ENCODE measurements around the gene UGP2. TPM values are rescaled to one million over a fixed set of nuclear protein-coding genes. Genes with fewer than 3 reads are reported as not detected.

Gene UGP2
- total RNA-seq (2021; fragmentation: NEBNext Ultra II Directional; extraction: Animal tissue kit (Norgen Biotek cat#: 25700)) (925 and 956 TPM in 2 replicates), polyA plus RNA-seq (2011; rRNA removed) (130 and 278 TPM in 2 replicates), polyA minus RNA-seq (2011; rRNA and poly(A)+ RNA removed) (191 and 331 TPM in 2 replicates)
- polyA plus RNA-seq (2011; cell fraction: cytosol; rRNA removed) = 376 TPM
- polyA plus RNA-seq (2011; cell fraction: nucleus; rRNA removed) = 74.2 TPM
- polyA plus RNA-seq (2012, experiment 1 of 2) = 531 to 1,061 TPM (median 542 TPM) in 4 replicates
- 80.5 TPM for polyA plus RNA-seq (2012, experiment 2 of 2)
- polyA plus RNA-seq (2013, experiment 1 of 2) = 627 TPM
- 641 TPM for polyA plus RNA-seq (2013, experiment 2 of 2)
- polyA minus RNA-seq (2011; cell fraction: cytosol; rRNA and poly(A)+ RNA removed) = 336 TPM
- polyA minus RNA-seq (2011; cell fraction: nucleus; rRNA and poly(A)+ RNA removed) = 322 TPM
- long read RNA-seq, experiment 1, transcript UGP2-201 (10 exons, 2,338 nt) = major isoform, 383 of 939 reads
- long read RNA-seq, experiment 1, transcript UGP2-202 (10 exons, 2,136 nt) = minor isoform, 61 of 939 reads
- long read RNA-seq, experiment 1, partial matches to known transcripts = 393 of 939 reads
- long read RNA-seq, experiment 1, other reads (novel, unspliced or antisense) = 100 of 939 reads
- long read RNA-seq, experiment 2, transcript UGP2-201 (10 exons, 2,338 nt) = major isoform, 1,005 of 1,458 reads
- long read RNA-seq, experiment 2, transcript UGP2-202 (10 exons, 2,136 nt) = minor isoform, 243 of 1,458 reads
- long read RNA-seq, experiment 2, partial matches to known transcripts = 82 of 1,458 reads
- long read RNA-seq, experiment 2, other reads (novel, unspliced or antisense) = 124 of 1,458 reads

- no peak within 1 kb of the TSS; the same call in 1 of the 2 replicates for H2BK12ac ChIP-seq (ENCODE audit: low read depth, low read length)
- no peak within 1 kb of the TSS for H2AFZ ChIP-seq (ENCODE audit: low read length)
- peak within 1 kb of the TSS; percentile 78 to 94 for H3K4me2 ChIP-seq (ENCODE audit: insufficient read depth in 1 of 2, low read depth in 2 of 2, low read length in 2 of 2)
- H3K27ac ChIP-seq (ENCODE audit: low read depth, low read length) = peak within 1 kb of the TSS; percentile 93
- H2AK5ac ChIP-seq (ENCODE audit: low read depth, low read length) = no peak within 1 kb of the TSS
- no peaks in the 10 kb centered on the region for H3K27me3 ChIP-seq (replicated peaks in 1 of 4; ENCODE audit: control insufficient read depth in 3 of 4, extremely low read depth in 1 of 4, insufficient read depth in 3 of 4, low read length in 3 of 4)
- H3K18ac ChIP-seq (ENCODE audit: extremely low read depth, low read length) = peak within 1 kb of the TSS; percentile 93
- peak within 1 kb of the TSS; percentile 93 for H4K5ac ChIP-seq (ENCODE audit: insufficient read length, low read depth, low read length)
- no peak within 1 kb of the TSS for H2BK20ac ChIP-seq (ENCODE audit: low read length)
- H3K79me2 ChIP-seq (ENCODE audit: control insufficient read depth in 1 of 2, insufficient read depth in 2 of 2, low read length in 2 of 2) = peaks cover 39 to 72% of the 10 kb centered on the region in 2 experiments
- FAIRE-seq = no peak
- no peaks in the 10 kb centered on the region for H3K79me1 ChIP-seq (ENCODE audit: low read depth, low read length)
- H2BK5ac ChIP-seq (ENCODE audit: low read depth, low read length) = peak within 1 kb of the TSS; percentile 87
- H2BK120ac ChIP-seq (replicated peaks; ENCODE audit: low read depth, low read length) = no peak within 1 kb of the TSS
- WGBS, 2 experiments (ENCODE audit: extremely low coverage in 1 of 2, insufficient coverage in 1 of 2, insufficient read length in 1 of 2, insufficient replicate concordance in 2 of 2, low coverage in 1 of 2, low lambda C conversion rate in 2 of 2, missing lambda C conversion rate in 1 of 2) = 1% methylated on average over 45 of the region's 59 CpGs; no CpG with 5 or more reads in 1 of the 2 experiments
- peak within 1 kb of the TSS; percentile 88 for H3K4ac ChIP-seq (replicated peaks; ENCODE audit: insufficient read length, low read depth, low read length)
- no peak within 1 kb of the TSS; the same call in 1 of the 2 replicates for H2BK15ac ChIP-seq (ENCODE audit: low read length)
- H3K4me3 ChIP-seq (ENCODE audit: extremely low read depth in 1 of 4, insufficient read depth in 2 of 4, low read depth in 3 of 4, low read length in 4 of 4) = peak within 1 kb of the TSS; percentile 94 to 100 (median 97)
- H3K23ac ChIP-seq (ENCODE audit: insufficient read length) = no peak within 1 kb of the TSS
- no peak within 1 kb of the TSS for H3K14ac ChIP-seq (ENCODE audit: insufficient read length)
- peaks cover 0 to 37% (median 8%) of the 10 kb centered on the region in 4 experiments; a peak in 4 of 8 replicates for H3K36me3 ChIP-seq (ENCODE audit: control insufficient read depth in 2 of 4, insufficient read depth in 4 of 4, low read length in 3 of 4)
- H3K9ac ChIP-seq (replicated peaks in 1 of 4; ENCODE audit: extremely low read depth in 1 of 4, low read depth in 3 of 4, low read length in 3 of 4) = peak within 1 kb of the TSS; percentile 82 to 96 (median 90)
- no peaks in the 10 kb centered on the region for H3K9me3 ChIP-seq (ENCODE audit: insufficient read depth in 2 of 2, low read depth in 1 of 2, low read length in 1 of 2)
- peaks cover 0 to 3% (median 1%) of the 10 kb centered on the region in 4 experiments; a peak in 3 of 7 replicates for H3K4me1 ChIP-seq (replicated peaks in 1 of 4; ENCODE audit: control insufficient read depth in 3 of 4, insufficient read depth in 4 of 4, low read length in 3 of 4)
- DNase-seq (ENCODE audit: low read depth in 1 of 2, low spot score in 2 of 2) = peak; percentile 86 to 88
- peaks cover 11% of the 10 kb centered on the region in 2 experiments for H4K20me1 ChIP-seq (replicated peaks in 1 of 2; ENCODE audit: control insufficient read depth in 1 of 2, insufficient read depth in 2 of 2, low read length in 2 of 2)
- ChIA-PET CTCF (ENCODE audit: partially characterized antibody) (interaction anchor here (0.7 to 5.1 kb wide), 7 partner anchors 9 to 149 kb away, joined by 3 to 17 read pairs (median 4); no protein-coding TSS in a partner anchor), POLR2A (ENCODE audit: partially characterized antibody) (interaction anchor here (0.6 to 10.8 kb wide), 49 partner anchors 8 to 1271 kb away, joined by 3 to 297 read pairs (median 4); partner anchors contain the start of genes MDH1 and WDPCP)
- peak within 1 kb of the TSS; percentile 97 for H3K56ac ChIP-seq (replicated peaks; ENCODE audit: insufficient read length, low read depth, low read length)
- H4K91ac ChIP-seq (replicated peaks; ENCODE audit: insufficient read length, low read length) = peak within 1 kb of the TSS; percentile 92
- peaks cover 15% of the 10 kb centered on the region for H3K23me2 ChIP-seq (ENCODE audit: low read depth, low read length)
- H4K8ac ChIP-seq (ENCODE audit: extremely low read depth, insufficient read depth, low read length) = peak within 1 kb of the TSS; percentile 96
- TF ChIP-seq RBBP5 (IDR thresholded peaks at IDR 0.05; ENCODE audit: borderline replicate concordance, low read depth, low read length) (peak; percentile 73), RAD21 (IDR thresholded peaks at IDR 0.05 in 1 of 2, conservative IDR thresholded peaks at IDR 0.05 in 1 of 2; ENCODE audit: low read depth in 2 of 2, low read length in 2 of 2) (peak in 1 of 2 experiments; percentile 11; a peak in 2 of 4 replicates), HDAC2 (IDR thresholded peaks at IDR 0.05; ENCODE audit: borderline replicate concordance in 1 of 2, low read depth in 2 of 2, low read length in 2 of 2) (peak in 1 of 2 experiments; percentile 51; a peak in 1 of 4 replicates), TAF7 (optimal IDR thresholded peaks at IDR 0.05; ENCODE audit: borderline replicate concordance, low read depth, low read length) (peak; percentile 97), EZH2 (IDR thresholded peaks at IDR 0.05; ENCODE audit: low read depth, low read length, severe bottlenecking) (no peak), TAF1 (IDR thresholded peaks at IDR 0.05; ENCODE audit: low read depth, low read length) (peak; percentile 96)
These were observed at the start of gene UGP2 for GRCh38 chr2:63841254-63842022. Gene UGP2, plus strand, starts transcription at chr2:63841896. Its CDS starts 290 bp downstream, at chr2:63842186.

Measured in H1 (cell line).